K562 (cell line): ENCODE data around the gene TRIO. TPM values are rescaled to one million over a fixed set of nuclear protein-coding genes. Genes with fewer than 3 reads are reported as not detected.

ENCODE experiments used
- ATAC-seq: fragments of 200-7000 bp; cut with Tn5 transposase; 3 replicates; pipeline ENCODE4 v1.9.1; 2020; ENCODE audit warnings: moderate library complexity
- BruUV-seq: library from RNA; stranded (reverse); fragments of 400-500 nt; replicated peaks from 2 replicates; lab custom pipeline; 2021; lab: Mats Ljungman, UMichigan
- CTCF ChIA-PET: fragments of 300-600 bp; formaldehyde crosslinking; extraction: SDS; loops from one replicate; lab custom pipeline; 2021; ENCODE audit warnings: low intra/inter-chr PET ratio; lab: Yijun Ruan, JAX
- POLR2A ChIA-PET: fragments of 300-600, 350-650 bp; sonication (Branson Sonifier 250); formaldehyde crosslinking; extraction: SDS; loops from one replicate; lab custom pipeline; 2021; ENCODE audit warnings: antibody characterized with exemption, inconsistent platforms; lab: Yijun Ruan, JAX
- DNase-seq, 4 experiments: peaks; one replicate each; pipeline versions ENCODE4 v3.0.0 to v3.0.0-alpha.2; 2011 to 2018; ENCODE audit warnings: low spot score in 3 of 4, mixed read lengths in 3 of 4; ENCODE audit errors: extremely low read depth in 1 of 4
- FAIRE-seq: peaks from 2 replicates; lab custom pipeline; 2011; peaks lifted over from hg19 to GRCh38; lab: Jason Lieb, UNC
- H2AFZ ChIP-seq: 2 replicates; pipeline ENCODE4 v1.6.0; 2011; ENCODE audit warnings: low read depth, low read length, control low read depth, inconsistent platforms
- H3K27ac ChIP-seq: fragments of 200-600 bp; 3 replicates; pipeline ENCODE4 v1.8.0; 2011; ENCODE audit warnings: low read depth, mild to moderate bottlenecking, control low read depth, inconsistent platforms, low read length, moderate library complexity, mixed read lengths; ENCODE audit errors: extremely low read depth
- H3K27me3 ChIP-seq, 2 experiments: fragments of 300-600 bp in 1 of 2; 2 replicates in 1 of 2; 3 replicates in 1 of 2; pipeline versions ENCODE4 v1.6.0 to v1.8.0; 2011; ENCODE audit warnings: inconsistent platforms in 2 of 2, low read length in 2 of 2, mild to moderate bottlenecking in 1 of 2, mixed read lengths in 1 of 2, moderate library complexity in 1 of 2; ENCODE audit not compliant: control insufficient read depth in 2 of 2, insufficient read depth in 2 of 2
- H3K36me3 ChIP-seq: fragments of 300-600 bp; 3 replicates; pipeline ENCODE4 v1.8.0; 2011; ENCODE audit warnings: mild to moderate bottlenecking, low read length, inconsistent platforms; ENCODE audit not compliant: control insufficient read depth, insufficient read depth
- H3K4me1 ChIP-seq, 2 experiments: fragments of 200-600 bp in 1 of 2; replicated peaks in 1 of 2; 2 replicates in 1 of 2; 3 replicates in 1 of 2; pipeline versions ENCODE4 v1.5.1 to v1.8.0; 2011; ENCODE audit warnings: inconsistent platforms in 2 of 2, low read length in 2 of 2, mild to moderate bottlenecking in 1 of 2, mixed read lengths in 1 of 2, moderate library complexity in 1 of 2; ENCODE audit not compliant: control insufficient read depth in 2 of 2, insufficient read depth in 2 of 2
- H3K4me2 ChIP-seq: 2 replicates; pipeline ENCODE4 v1.6.1; 2011; ENCODE audit warnings: low read length, control low read depth, inconsistent platforms, mixed read lengths; ENCODE audit not compliant: insufficient read depth
- H3K4me3 ChIP-seq: fragments of 200-600 bp; sonication (generic), shearing (Covaris generic); 2 replicates; pipeline ENCODE4 v1.5.1; 2016; ENCODE audit warnings: control low read depth, inconsistent platforms
- H3K79me2 ChIP-seq: fragments of 200-600 bp; 3 replicates; pipeline ENCODE4 v1.8.0; 2011; ENCODE audit warnings: low read length, inconsistent platforms; ENCODE audit not compliant: control insufficient read depth, insufficient read depth
- H3K9ac ChIP-seq, 2 experiments: 2 replicates each; pipeline versions ENCODE4 v1.6.0 to v1.6.1; 2011; ENCODE audit warnings: low read depth in 2 of 2, low read length in 2 of 2, control low read depth in 1 of 2, inconsistent platforms in 1 of 2, mild to moderate bottlenecking in 1 of 2, mixed read lengths in 1 of 2; ENCODE audit not compliant: insufficient read depth in 1 of 2
- H3K9me1 ChIP-seq: one replicate; pipeline ENCODE4 v1.6.0; 2011; ENCODE audit warnings: inconsistent platforms, mild to moderate bottlenecking, low read length, moderate library complexity; ENCODE audit not compliant: control insufficient read depth, insufficient read depth
- H3K9me3 ChIP-seq: replicated peaks from 2 replicates; pipeline ENCODE4 v1.5.1; 2011; ENCODE audit warnings: low read depth, low read length, inconsistent platforms; ENCODE audit not compliant: control insufficient read depth, insufficient read depth
- H4K20me1 ChIP-seq: replicated peaks from 2 replicates; pipeline ENCODE4 v1.6.1; 2011; ENCODE audit warnings: low read length, inconsistent platforms, mixed read lengths; ENCODE audit not compliant: control insufficient read depth, insufficient read depth
- BRCA1 ChIP-seq, 2 experiments: fragments of 450-650 bp in 1 of 2; sonication (generic) in 1 of 2; formaldehyde crosslinking in 1 of 2; IDR thresholded peaks; 2 replicates each; pipeline versions ENCODE4 v1.5.0 to v1.6.1; 2017 to 2020; ENCODE audit warnings: mild to moderate bottlenecking in 1 of 2, missing genetic modification reagents in 1 of 2
- NCOA4 ChIP-seq: fragments of 450-650 bp; IDR thresholded peaks from 2 replicates; pipeline ENCODE4 v1.6.1; 2018; ENCODE audit warnings: mild to moderate bottlenecking; ENCODE audit not compliant: partially characterized antibody
- SNAPC5 ChIP-seq: fragments of 250-450 bp; sonication (Bioruptor Pico); IDR thresholded peaks from 2 replicates; pipeline ENCODE4 v1.8.0; 2021; ENCODE audit warnings: moderate library complexity, mild to moderate bottlenecking, inconsistent platforms
- USF2 ChIP-seq: sonication (generic); formaldehyde crosslinking; IDR thresholded peaks from 2 replicates; pipeline ENCODE4 v1.5.0; 2020; ENCODE audit warnings: missing genetic modification reagents
- ZNF311 ChIP-seq: fragments of 250-450 bp; sonication (Bioruptor Pico); IDR thresholded peaks from 2 replicates; pipeline ENCODE4 v1.4.0; 2020; ENCODE audit warnings: mild to moderate bottlenecking, moderate library complexity
- ZNF76 ChIP-seq: fragments of 250-450 bp; sonication (Bioruptor Pico); IDR thresholded peaks from 2 replicates; pipeline ENCODE4 v1.4.0; 2020; ENCODE audit warnings: mild to moderate bottlenecking, moderate library complexity, borderline replicate concordance
- WGBS: fragments of 100-300 bp; shearing (Covaris generic); methylation state at CpG from one replicate; pipeline ENCODE4 v1.1.6; 2016; ENCODE audit warnings: low coverage, mixed read lengths; ENCODE audit not compliant: insufficient coverage; ENCODE audit errors: missing lambda C conversion rate; 5-methylcytosine and 5-hydroxymethylcytosine counted together
- in situ Hi-C: fragments of 300-500 bp; cut with MboI; formaldehyde crosslinking; loops from 4 replicates; pipeline ENCODE4 v1.15.0; 2018; ENCODE audit warnings: inconsistent platforms, mixed read lengths
- intact Hi-C: fragments of 100-400 bp; cut with micrococcal nuclease; formaldehyde crosslinking; loops from 2 replicates; pipeline ENCODE4 v1.14.2; 2022
- polyA plus RNA-seq, 8 experiments: library from polyadenylated mRNA; depleted of rRNA in 4 of 8; stranded (reverse) in 5 of 8; unstranded in 3 of 8; fragments of >200 nt; fragmentation: Nextera tagmentation in 2 of 8; fragmentation: Illumina TruSeq in 1 of 8; extraction: Ambion mirVana in 2 of 8; extraction: Trizol in 1 of 8; gene quantifications; 2 replicates each; pipeline versions ENCODE4 v1.2.1 to v1.2.3, GENCODE V29; 2011 to 2014; ENCODE audit warnings: inconsistent platforms in 1 of 8, missing spikeins in 1 of 8
- total RNA-seq, 7 experiments: library from RNA; depleted of rRNA in 6 of 7; stranded (reverse); fragments of >200 nt in 6 of 7; fragmentation: Illumina TruSeq in 2 of 7; extraction: Trizol in 2 of 7; gene quantifications; 2 replicates each; pipeline versions ENCODE4 v1.2.1 to v1.2.3, GENCODE V29; 2011 to 2021; ENCODE audit warnings: low replicate concordance in 1 of 7

Gene TRIO
- total and polyA plus RNA-seq, 9 of the 15 experiments (the other 6 are each of a cell fraction or from before 2014, with no cell fraction given): 0.24 to 5.0 (median 1.1) TPM

GRCh38 chr5:14531668-14532067, 388.5 kb downstream of the TRIO start:
- no TSS peak for BruUV-seq
- H3K36me3 ChIP-seq: no peaks in the 10 kb centered on the region
- no peaks in the 10 kb centered on the region for H3K9me1 ChIP-seq
- WGBS: 0% methylated on average over 7 of the region's 7 CpGs
- no peaks in the 10 kb centered on the region for H3K9me3 ChIP-seq
- no peak overlapping the region for H3K4me3 ChIP-seq
- no peak overlapping the region for H3K4me2 ChIP-seq
- no peak overlapping the region for H3K27ac ChIP-seq
- CTCF ChIA-PET: no interaction called here
- in situ Hi-C loops: no loop called here
- DNase-seq (no peak), FAIRE-seq (no peak), ATAC-seq (no peak)
- no peaks in the 10 kb centered on the region for H3K4me1 ChIP-seq
- no peaks in the 10 kb centered on the region for H4K20me1 ChIP-seq
- POLR2A ChIA-PET: interaction anchor here (1.0 kb wide), 1 partner anchor 33 kb away, joined by 4 read pairs; no protein-coding TSS in a partner anchor
- intact Hi-C loops: no loop called here
- no peak overlapping the region for H2AFZ ChIP-seq
- no peak overlapping the region for H3K9ac ChIP-seq
- TF ChIP-seq ZNF76 (no peak), SNAPC5 (CRISPR knock-in tag) (no peak), ZNF311 (CRISPR knock-in tag) (no peak), NCOA4 (no peak), USF2 (no peak), BRCA1 (IDR thresholded peaks at IDR 0.05) (no peak), BRCA1 (CRISPR knock-in tag; IDR thresholded peaks at IDR 0.05) (no peak)
- H3K27me3 ChIP-seq: peaks cover 6 to 23% of the 10 kb centered on the region in 2 experiments; a peak in 3 of 5 replicates
- no peaks in the 10 kb centered on the region for H3K79me2 ChIP-seq
